Mesenteric fat pad (tissue), 1 donor: ENCODE data around the gene GTF2A2. TPM values are rescaled to one million over a fixed set of nuclear protein-coding genes. Genes with fewer than 3 reads are reported as not detected.
"Not testable (repeated sequence)": the region's sequence is repeated elsewhere in the genome, so short reads cannot be mapped to it uniquely, and the experiment has no call there.

Experiments used
- DNase-seq: peaks from one replicate; pipeline ENCODE4 v3.0.0-alpha.2; 2020; ENCODE audit warnings: low spot score
- total RNA-seq: library from RNA; stranded (reverse); fragmentation: NEBNext Ultra II Directional; extraction: Animal tissue kit (Norgen Biotek cat#: 25700); gene quantifications from one replicate; pipeline ENCODE4 v1.2.1, GENCODE V29; 2021
- donor health status: DM: yes; HTN: yes; CAD: no.

Gene GTF2A2
- total RNA-seq, 1 donor from 2014 or later = 94.7 TPM

- DNase-seq = no peak
These were observed 17.1 kb upstream of the GTF2A2 start for GRCh38 chr15:59674361-59674877.

GRCh38 chr15:59668556-59668955 is 11.2 kb upstream of the GTF2A2 start:
- DNase-seq = no peak

DNA sequence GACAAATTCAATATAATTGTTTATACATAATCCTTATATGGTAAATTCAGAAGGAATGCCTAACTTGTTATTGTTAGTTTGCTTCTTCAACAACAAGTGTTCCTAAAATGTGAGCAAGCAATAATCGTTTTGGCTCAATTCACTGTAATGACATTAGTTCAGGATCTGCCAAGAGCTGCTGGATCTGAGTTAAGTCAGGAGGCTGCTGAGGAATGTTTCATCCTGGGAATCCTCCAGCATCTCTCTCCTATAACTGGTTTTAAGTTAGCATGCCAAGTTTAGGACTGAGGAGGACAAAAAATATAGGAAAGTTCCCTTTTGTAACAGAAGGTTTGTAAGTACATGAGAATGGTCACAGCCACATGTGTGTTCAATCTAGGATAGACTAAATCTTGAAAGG is 4.9 kb upstream of the GTF2A2 start:
- no peak for DNase-seq

- no peak for DNase-seq
These were observed 2.1 kb upstream of the GTF2A2 start for GRCh38 chr15:59659366-59659765.

DNA sequence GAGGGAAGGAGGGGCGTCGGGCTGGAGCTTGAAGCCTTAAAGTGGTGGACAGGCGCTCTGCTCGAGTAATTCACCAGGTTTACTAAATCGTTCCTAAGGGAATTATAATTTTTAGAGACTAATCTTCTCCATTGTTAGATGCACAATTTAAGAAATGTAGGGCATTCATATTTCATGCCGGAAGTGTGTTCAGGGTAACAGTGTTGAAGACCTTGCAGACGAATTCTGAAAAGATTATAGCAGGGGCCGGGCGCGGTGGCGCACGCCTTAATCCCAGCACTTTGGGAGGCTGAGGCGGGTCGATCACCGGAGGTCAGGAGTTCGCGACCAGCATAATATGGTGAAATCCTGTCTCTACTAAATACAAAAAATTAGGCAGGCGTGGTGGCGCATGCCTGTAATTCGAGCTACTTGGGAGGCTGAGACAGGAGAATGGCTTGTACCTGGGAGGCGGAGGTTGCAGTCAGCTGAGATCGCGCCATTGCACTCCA is 365 bp upstream of the GTF2A2 start:
- DNase-seq = no peak

DNA sequence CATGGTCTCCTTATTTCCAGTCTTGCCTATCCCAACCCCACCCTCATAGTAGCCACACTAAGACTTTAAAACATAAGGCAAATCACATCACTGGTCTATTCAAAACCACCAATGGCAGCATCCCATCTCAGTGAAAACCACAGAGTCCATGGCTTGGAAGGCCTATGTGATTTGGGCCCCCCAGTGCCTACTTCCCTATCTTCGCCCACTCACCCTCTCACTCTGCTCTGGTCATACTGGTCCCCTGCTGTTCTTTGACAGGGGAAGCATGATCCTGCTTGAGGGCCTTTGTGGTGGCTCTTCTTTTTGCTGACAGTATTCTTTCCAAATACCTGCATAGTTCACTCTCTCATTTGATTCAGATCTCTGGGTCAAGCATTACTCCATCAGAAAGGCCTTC is 3.3 kb downstream of the GTF2A2 start:
- no peak for DNase-seq

GRCh38 chr15:59649603-59650002 is 7.7 kb downstream of the GTF2A2 start:
- no peak for DNase-seq

- no peak for DNase-seq
These were observed 10.2 kb downstream of the GTF2A2 start for GRCh38 chr15:59647085-59647484.

DNA sequence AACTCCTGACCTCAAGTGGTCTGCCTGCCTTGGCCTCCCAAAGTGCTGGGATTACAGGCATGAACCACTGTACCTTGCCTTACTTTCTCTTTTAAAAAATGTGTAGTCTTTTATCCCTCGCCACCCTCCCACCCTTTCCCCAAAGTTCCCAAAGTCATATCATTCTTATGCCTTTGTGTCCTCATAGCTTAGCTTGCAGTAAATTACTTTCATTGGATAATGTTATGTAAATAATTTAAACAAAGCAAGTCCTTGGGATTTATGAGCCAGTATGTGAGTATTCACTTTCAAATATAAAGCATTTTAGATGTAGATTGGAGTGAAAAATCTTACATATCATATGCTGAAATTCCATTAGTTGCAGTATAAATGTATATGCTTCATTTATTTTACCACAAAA is 11.0 kb downstream of the GTF2A2 start:
- no peak for DNase-seq

GRCh38 chr15:59645812-59646211 is 11.5 kb downstream of the GTF2A2 start:
- DNase-seq = not testable (repeated sequence)

DNA sequence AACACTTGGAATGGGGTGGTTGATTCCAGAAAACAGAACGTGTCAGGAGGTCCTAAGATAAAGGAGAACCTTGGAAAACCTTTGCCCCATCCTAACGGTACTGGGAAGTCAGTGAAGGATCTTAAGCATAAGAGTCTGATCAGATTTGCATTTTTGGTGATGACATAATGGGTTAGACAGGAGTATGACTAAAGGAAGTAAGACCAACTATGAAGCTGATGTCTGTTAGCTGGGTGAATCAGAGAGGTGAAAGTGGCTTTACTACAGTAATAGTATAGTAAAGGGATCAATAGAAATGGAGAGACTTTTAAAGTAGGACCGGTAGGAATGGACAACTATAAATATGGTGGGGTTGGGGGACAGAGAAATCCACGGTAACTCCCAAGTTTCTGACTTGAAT is 12.6 kb downstream of the GTF2A2 start:
- no peak for DNase-seq

GRCh38 chr15:59642351-59642750 is 15.0 kb downstream of the GTF2A2 start:
- DNase-seq = no peak

- DNase-seq = not testable (repeated sequence)
These were observed 19.8 kb downstream of the GTF2A2 start for GRCh38 chr15:59637507-59637906.

- DNase-seq = no peak
These were observed 21.1 kb downstream of the GTF2A2 start for GRCh38 chr15:59636184-59636583.

GRCh38 chr15:59632714-59633113 is 24.6 kb downstream of the GTF2A2 start:
- DNase-seq = no peak

GRCh38 chr15:59622289-59622688 is 35.0 kb downstream of the GTF2A2 start:
- no peak for DNase-seq

DNA sequence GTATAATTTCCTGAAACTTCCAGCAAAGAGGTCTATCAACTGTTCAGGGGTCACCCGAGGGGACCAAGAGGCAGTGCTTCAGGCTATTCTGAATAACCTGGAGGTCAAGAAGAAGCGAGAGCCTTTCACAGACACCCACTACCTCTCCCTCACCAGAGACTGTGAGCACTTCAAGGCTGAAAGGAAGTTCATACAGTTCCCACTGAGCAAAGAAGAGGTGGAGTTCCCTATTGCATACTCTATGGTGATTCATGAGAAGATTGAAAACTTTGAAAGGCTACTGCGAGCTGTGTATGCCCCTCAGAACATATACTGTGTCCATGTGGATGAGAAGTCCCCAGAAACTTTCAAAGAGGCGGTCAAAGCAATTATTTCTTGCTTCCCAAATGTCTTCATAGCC is 38.9 kb downstream of the GTF2A2 start:
- no peak for DNase-seq

DNA sequence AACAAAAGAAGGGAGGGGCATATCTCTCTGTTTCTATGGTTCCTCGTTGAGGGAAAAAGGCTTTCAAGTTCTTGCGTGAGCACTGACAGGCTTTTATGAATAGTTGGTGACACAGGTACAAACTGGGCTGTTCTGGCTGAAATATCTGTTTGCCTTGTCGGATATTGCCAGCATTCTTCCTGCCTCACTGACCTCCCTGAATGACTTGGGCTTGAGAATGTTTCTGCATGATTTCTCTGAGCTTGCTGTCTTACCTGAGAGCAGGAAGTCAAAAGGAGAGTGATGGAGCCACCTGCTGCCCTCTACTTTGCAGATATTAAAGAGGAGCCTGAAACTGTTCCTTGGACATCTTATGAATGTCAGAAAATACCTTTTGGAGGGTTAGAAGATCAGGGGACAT is 40.9 kb downstream of the GTF2A2 start:
- no peak for DNase-seq

DNA sequence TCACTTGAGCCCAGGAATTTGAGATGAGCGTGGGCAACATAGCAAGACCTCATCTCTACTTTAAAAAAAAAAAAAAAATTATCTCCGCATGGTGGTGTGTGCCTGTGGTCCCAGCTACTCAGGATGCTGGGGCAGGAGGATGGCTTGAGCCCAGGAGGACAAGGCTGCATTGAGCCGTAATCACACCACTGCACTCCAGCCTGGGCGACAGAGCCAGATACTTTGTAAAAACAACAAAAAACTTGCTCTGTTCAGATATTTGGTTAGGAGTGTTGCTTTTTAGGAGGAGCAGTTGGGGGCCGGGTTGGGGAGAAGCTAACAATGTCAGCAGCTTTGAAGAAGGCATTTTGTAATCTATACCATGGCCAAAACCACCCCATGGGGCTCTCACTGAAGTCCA is 41.7 kb downstream of the GTF2A2 start:
- no peak for DNase-seq

DNA sequence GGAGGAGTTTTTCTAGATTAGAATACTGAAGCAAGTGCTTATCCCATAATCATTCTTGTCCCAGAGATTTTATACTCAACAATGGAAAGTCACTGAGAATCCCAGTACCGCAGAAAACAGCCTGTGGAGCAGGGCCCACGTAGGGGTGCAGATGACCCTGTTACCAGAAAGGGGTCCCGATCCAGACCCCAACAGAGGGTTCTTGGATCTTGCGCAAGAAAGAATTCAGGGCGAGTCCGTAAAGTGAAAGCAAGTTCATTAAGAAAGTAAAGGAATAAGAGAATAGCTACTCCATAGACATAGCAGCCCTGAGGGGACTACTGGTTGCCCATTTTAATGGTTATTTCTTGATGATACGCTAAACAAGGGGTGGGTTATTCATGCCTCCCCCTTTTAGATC is 43.2 kb downstream of the GTF2A2 start:
- no peak for DNase-seq

GRCh38 chr15:59611276-59612260 is 45.7 kb downstream of the GTF2A2 start, which contains the start of gene GCNT3:
TSS of gene GCNT3 (plus strand) at chr15:59611783. CDS start at chr15:59618239, 6,456 bp downstream.
- DNase-seq = no peak
